ENCODE measurements around the gene DPM2.

The DPM2 gene

GRCh38 chr9:127953768-127954505 is 16.3 kb upstream of the DPM2 start:
- peaks cover 4% of the 10 kb centered on the region for H3K36me3 Mint-ChIP-seq (ENCODE audit: low read depth)
- no peak for DNase-seq
- H3K27me3 Mint-ChIP-seq, result no peaks in the 10 kb centered on the region
- ATAC-seq, result no peak
- H3K9me3 Mint-ChIP-seq, result no peaks in the 10 kb centered on the region
- peaks cover 82% of the 10 kb centered on the region for H3K4me1 Mint-ChIP-seq
- no peak overlapping the region for H3K4me3 Mint-ChIP-seq
- H3K27ac Mint-ChIP-seq, result peak overlapping the region; percentile 82

GRCh38 chr9:127953154-127953553 is 15.5 kb upstream of the DPM2 start:
- no peak for ATAC-seq
- H3K4me1 Mint-ChIP-seq, result peaks cover 81% of the 10 kb centered on the region
- no peak for DNase-seq
- H3K9me3 Mint-ChIP-seq, result no peaks in the 10 kb centered on the region
- H3K4me3 Mint-ChIP-seq, result no peak overlapping the region
- no peaks in the 10 kb centered on the region for H3K27me3 Mint-ChIP-seq
- peaks cover 4% of the 10 kb centered on the region for H3K36me3 Mint-ChIP-seq (ENCODE audit: low read depth)
- H3K27ac Mint-ChIP-seq, result peak overlapping the region; percentile 54

GRCh38 chr9:127950513-127951289 is 13.0 kb upstream of the DPM2 start:
- no peaks in the 10 kb centered on the region for H3K27me3 Mint-ChIP-seq
- DNase-seq, result no peak
- ATAC-seq, result no peak
- peaks cover 4% of the 10 kb centered on the region for H3K36me3 Mint-ChIP-seq (ENCODE audit: low read depth)
- H3K27ac Mint-ChIP-seq, result peak overlapping the region; percentile 82
- H3K4me1 Mint-ChIP-seq, result peaks cover 65% of the 10 kb centered on the region
- H3K9me3 Mint-ChIP-seq, result no peaks in the 10 kb centered on the region
- no peak overlapping the region for H3K4me3 Mint-ChIP-seq

GRCh38 chr9:127949827-127950512 is 12.3 kb upstream of the DPM2 start:
- no peak for ATAC-seq
- H3K36me3 Mint-ChIP-seq (ENCODE audit: low read depth), result peaks cover 5% of the 10 kb centered on the region
- no peaks in the 10 kb centered on the region for H3K27me3 Mint-ChIP-seq
- H3K9me3 Mint-ChIP-seq, result no peaks in the 10 kb centered on the region
- peak overlapping the region; percentile 82 for H3K27ac Mint-ChIP-seq
- H3K4me3 Mint-ChIP-seq, result no peak overlapping the region
- no peak for DNase-seq
- H3K4me1 Mint-ChIP-seq, result peaks cover 57% of the 10 kb centered on the region

- peaks cover 51% of the 10 kb centered on the region for H3K4me1 Mint-ChIP-seq
- peaks cover 6% of the 10 kb centered on the region for H3K36me3 Mint-ChIP-seq (ENCODE audit: low read depth)
- DNase-seq, result no peak
- no peaks in the 10 kb centered on the region for H3K9me3 Mint-ChIP-seq
- ATAC-seq, result no peak
- H3K4me3 Mint-ChIP-seq, result no peak overlapping the region
- peak overlapping the region; percentile 69 for H3K27ac Mint-ChIP-seq
- no peaks in the 10 kb centered on the region for H3K27me3 Mint-ChIP-seq
Observed at GRCh38 chr9:127947841-127948710, 10.4 kb upstream of the DPM2 start.

GRCh38 chr9:127946728-127947127 is 9.1 kb upstream of the DPM2 start:
- peak overlapping the region; percentile 14 for H3K27ac Mint-ChIP-seq
- H3K36me3 Mint-ChIP-seq (ENCODE audit: low read depth), result peaks cover 12% of the 10 kb centered on the region
- no peak overlapping the region for H3K4me3 Mint-ChIP-seq
- DNase-seq (no peak), ATAC-seq (no peak)
- H3K9me3 Mint-ChIP-seq, result no peaks in the 10 kb centered on the region
- no peaks in the 10 kb centered on the region for H3K27me3 Mint-ChIP-seq
- H3K4me1 Mint-ChIP-seq, result peaks cover 49% of the 10 kb centered on the region

GRCh38 chr9:127945942-127946341 is 8.3 kb upstream of the DPM2 start:
- Mint-ChIP-seq H3K4me1 (peaks cover 44% of the 10 kb centered on the region), H3K36me3 (ENCODE audit: low read depth) (peaks cover 10% of the 10 kb centered on the region), H3K9me3 (no peaks in the 10 kb centered on the region), H3K4me3 (no peak overlapping the region), H3K27ac (no peak overlapping the region), H3K27me3 (no peaks in the 10 kb centered on the region)
- DNase-seq (no peak), ATAC-seq (no peak)

DNA sequence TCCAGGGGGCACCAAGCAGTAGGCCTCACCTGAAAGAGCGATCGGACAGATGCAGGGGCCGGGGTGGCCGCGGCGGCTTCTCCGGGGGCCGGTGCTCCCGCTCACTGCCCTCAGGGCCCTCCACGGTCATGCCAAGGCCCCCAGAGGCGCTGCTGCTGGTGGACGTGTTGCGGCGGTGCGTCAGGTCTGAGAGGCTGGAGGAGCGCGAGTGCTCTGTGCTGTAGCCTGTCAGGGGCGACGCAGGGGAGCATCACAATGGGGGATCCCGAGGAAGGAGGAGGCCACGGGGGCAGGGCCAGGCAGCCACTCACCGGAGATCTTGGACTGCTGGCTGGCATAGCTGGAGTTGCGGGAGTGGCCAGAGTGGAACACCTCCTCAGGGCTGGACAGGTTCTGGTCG is 7.7 kb upstream of the DPM2 start:
- H3K27ac Mint-ChIP-seq, result no peak overlapping the region
- no peak for ATAC-seq

DNA sequence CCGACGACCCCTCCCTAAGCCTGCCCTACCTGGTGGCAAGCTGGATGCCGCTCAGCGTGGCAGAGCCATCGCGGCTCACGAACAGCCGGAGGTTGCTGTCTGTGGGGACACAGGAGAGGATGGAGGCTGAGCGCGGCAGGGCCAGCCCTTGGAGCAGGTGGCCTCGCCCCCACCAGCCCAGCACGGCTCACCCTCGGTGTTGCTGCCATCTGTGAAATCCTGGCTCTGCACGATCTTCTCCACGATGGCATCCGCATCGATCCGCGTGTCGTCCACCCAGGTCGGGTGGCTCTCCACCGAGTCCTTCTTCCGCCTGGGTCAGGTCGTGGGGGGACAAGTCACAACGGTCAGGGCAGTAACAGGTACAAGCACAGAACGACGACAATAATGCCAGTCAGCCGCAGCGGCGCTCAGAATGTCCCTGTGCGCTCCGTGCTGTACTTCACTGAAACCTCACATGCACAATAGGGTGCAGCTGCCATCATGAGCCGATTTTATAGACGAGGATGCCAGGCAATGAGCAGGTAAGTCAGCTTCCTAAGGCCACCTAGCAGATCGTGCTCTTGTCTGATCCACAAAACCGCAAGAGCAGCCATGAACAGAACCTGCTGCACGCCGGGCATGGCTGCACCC is 7.0 kb upstream of the DPM2 start:
- H3K9me3 Mint-ChIP-seq, result no peaks in the 10 kb centered on the region
- H3K27me3 Mint-ChIP-seq, result no peaks in the 10 kb centered on the region
- peaks cover 14% of the 10 kb centered on the region for H3K36me3 Mint-ChIP-seq (ENCODE audit: low read depth)
- no peak overlapping the region for H3K27ac Mint-ChIP-seq
- DNase-seq (no peak), ATAC-seq (no peak)
- H3K4me3 Mint-ChIP-seq, result no peak overlapping the region
- peaks cover 31% of the 10 kb centered on the region for H3K4me1 Mint-ChIP-seq

More for the DNA sequence above, 7.7 kb upstream of the DPM2 start:
- Mint-ChIP-seq H3K27me3 (no peaks in the 10 kb centered on the region), H3K36me3 (ENCODE audit: low read depth) (peaks cover 14% of the 10 kb centered on the region), H3K4me3 (no peak overlapping the region), H3K4me1 (peaks cover 38% of the 10 kb centered on the region), H3K9me3 (no peaks in the 10 kb centered on the region)
- no peak for DNase-seq

- Mint-ChIP-seq H3K27me3 (no peaks in the 10 kb centered on the region), H3K27ac (peak overlapping the region; percentile 68), H3K4me1 (peaks cover 29% of the 10 kb centered on the region), H3K4me3 (no peak overlapping the region), H3K36me3 (ENCODE audit: low read depth) (peaks cover 13% of the 10 kb centered on the region), H3K9me3 (no peaks in the 10 kb centered on the region)
- DNase-seq (peak; percentile 87), ATAC-seq (peak; percentile 78)
Observed at GRCh38 chr9:127943731-127944144, 6.1 kb upstream of the DPM2 start.

GRCh38 chr9:127943011-127943662 is 5.5 kb upstream of the DPM2 start:
- ATAC-seq (no peak), DNase-seq (no peak)
- H3K27ac Mint-ChIP-seq, result peak overlapping the region; percentile 73
- H3K9me3 Mint-ChIP-seq, result no peaks in the 10 kb centered on the region
- H3K36me3 Mint-ChIP-seq (ENCODE audit: low read depth), result peaks cover 12% of the 10 kb centered on the region
- no peak overlapping the region for H3K4me3 Mint-ChIP-seq
- peaks cover 29% of the 10 kb centered on the region for H3K4me1 Mint-ChIP-seq
- H3K27me3 Mint-ChIP-seq, result no peaks in the 10 kb centered on the region

DNA sequence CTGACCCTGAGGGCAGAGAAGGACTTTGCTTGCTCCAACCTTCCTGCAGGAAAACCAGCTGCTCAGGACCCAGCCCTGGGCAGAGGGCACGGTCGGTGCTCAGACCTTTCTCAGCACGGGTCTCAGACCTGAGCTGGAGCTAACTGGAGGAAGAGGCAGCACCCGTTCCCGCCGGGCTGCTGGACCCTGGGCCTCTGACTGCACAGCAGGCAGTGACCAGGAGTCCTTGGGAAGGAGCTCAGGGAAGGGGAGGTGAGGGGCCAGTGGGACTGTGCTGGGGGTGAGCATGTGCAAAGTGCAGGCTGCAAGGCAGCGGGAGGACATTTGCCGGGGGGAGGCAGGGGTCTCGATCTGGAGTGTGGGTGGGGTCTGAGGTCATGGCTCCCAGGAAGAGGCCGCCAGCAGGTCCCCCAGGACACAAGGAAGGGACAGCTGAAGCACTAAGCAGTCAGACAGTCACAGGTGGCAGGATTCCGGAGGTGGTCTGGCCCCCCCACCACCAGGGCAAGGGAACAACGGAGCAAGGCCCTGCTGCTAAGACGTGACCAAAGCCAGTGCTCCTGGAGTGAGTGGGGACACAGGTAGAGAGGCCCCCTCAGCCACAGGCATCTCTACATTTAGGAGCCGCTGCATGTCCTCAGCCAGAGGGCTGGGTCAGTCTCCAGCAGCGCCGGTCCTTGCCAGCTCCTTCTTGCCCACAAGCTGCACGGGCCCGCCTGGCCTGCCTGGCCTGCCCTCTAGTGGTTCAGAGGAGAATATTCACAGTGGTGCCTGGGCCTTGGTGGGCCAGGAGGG is 4.8 kb upstream of the DPM2 start:
- Mint-ChIP-seq H3K36me3 (ENCODE audit: low read depth) (peaks cover 14% of the 10 kb centered on the region), H3K27ac (peak overlapping the region; percentile 73), H3K27me3 (peaks cover 3% of the 10 kb centered on the region), H3K9me3 (no peaks in the 10 kb centered on the region), H3K4me1 (peaks cover 34% of the 10 kb centered on the region), H3K4me3 (no peak overlapping the region)
- DNase-seq (peak; percentile 61), ATAC-seq (peak; percentile 40)

- ATAC-seq (no peak), DNase-seq (no peak)
- H3K9me3 Mint-ChIP-seq, result no peaks in the 10 kb centered on the region
- peaks cover 14% of the 10 kb centered on the region for H3K36me3 Mint-ChIP-seq (ENCODE audit: low read depth)
- no peak overlapping the region for H3K27ac Mint-ChIP-seq
- no peak overlapping the region for H3K4me3 Mint-ChIP-seq
- H3K27me3 Mint-ChIP-seq, result peaks cover 3% of the 10 kb centered on the region
- H3K4me1 Mint-ChIP-seq, result peaks cover 34% of the 10 kb centered on the region
Observed at GRCh38 chr9:127941961-127942215, 4.2 kb upstream of the DPM2 start.
